Femur (tissue), 1 donor: ENCODE data around the gene KCNE4.
"Not testable (repeated sequence)": the region's sequence is repeated elsewhere in the genome, so short reads cannot be mapped to it uniquely, and the experiment has no call there.

Experiments
- DNase-seq: peaks from one replicate; pipeline ENCODE4 v3.0.0-alpha.2; 2017

KCNE4 gene

GRCh38 chr2:223058952-223059716 is 7.1 kb downstream of the KCNE4 start:
- no peak for DNase-seq

DNA sequence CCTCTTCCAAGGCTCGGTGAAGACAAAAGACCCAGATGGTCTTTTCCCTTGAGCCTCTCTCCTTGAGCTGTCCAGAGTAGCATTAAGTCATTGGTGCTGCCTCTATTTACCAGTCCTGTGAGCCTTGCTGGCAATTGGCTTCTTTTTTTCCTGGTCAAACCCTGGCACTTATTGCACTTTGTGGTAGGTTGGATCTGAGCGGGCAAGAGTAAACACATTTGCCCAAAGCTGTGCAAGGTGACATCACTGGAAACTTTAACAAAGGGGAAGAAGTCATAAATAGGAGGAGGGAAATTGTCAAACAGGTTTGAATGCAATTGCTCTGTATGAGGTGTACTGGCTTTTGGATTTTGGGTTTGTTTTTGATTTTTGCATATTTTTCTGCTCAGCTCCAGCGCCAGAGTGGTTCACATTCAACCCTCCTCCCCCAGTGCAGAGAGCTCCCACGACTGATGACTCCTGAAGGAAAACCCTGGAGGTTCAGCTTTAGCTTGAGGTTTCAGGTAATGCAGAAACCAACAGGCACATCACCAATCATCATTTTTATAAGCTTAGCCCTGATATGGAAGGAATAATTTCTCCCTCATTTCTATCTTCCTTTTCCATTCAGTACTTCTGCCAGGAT is 8.3 kb downstream of the KCNE4 start:
- DNase-seq = no peak

GRCh38 chr2:223062396-223062795 is 10.4 kb downstream of the KCNE4 start:
- no peak for DNase-seq

DNA sequence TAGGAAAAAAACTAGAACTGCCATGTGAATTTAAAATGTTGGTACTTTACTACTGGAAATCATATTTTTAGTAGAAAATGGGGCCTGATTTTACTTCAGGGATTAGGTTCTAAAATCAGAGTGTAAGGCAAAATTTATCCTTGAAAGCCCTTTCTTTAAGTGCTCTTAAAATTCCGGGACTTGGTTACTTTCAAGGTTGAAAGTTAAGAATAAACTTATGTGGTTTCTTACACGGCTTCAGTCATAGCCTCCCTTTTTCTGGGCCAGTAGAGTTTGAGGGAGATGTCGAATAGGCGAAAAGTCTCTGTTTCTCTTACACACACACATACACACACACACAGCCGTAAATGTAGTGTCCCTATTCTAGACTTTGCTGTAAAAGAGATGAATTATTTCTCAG is 13.1 kb downstream of the KCNE4 start:
- DNase-seq = no peak

- no peak for DNase-seq
Measured at GRCh38 chr2:223066721-223067120, 14.7 kb downstream of the KCNE4 start.

DNA sequence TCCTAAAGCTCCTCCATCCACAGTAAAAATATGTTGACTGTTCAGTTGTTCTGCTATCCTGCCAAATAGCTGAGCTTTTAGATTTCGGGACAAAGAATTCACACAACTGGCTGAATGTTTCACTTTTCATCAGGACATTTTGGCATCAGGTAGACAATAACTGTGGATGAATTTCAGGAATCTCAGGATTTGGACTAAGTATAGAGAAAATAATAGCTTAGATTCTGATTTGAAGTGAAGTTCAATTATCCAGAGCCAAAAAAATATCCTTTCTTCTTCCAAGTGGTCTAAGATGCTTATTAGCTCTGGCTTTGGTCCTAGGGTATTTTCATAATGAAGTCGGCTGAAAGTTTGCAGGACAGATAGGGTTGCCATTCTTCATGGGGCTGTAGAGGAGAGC is 16.1 kb downstream of the KCNE4 start:
- no peak for DNase-seq

DNA sequence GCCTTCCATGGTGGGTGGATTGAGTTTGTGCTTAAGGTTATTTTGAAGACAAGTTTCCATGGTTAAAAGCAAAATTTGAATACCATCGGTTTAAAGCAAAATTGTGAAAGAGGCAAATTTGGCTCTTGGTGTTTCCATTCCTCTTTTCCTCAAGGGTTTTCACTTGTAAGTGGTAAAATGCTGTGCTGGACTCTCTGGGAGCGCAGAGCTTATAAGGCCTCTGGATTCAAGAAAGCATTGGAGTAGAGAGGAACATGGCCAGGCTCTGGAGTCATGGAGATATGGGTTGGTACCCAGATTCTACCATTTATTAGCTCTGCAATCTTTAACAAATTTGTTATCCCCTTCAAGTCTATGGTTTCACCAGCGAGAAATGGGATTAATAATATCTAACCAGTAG is 17.5 kb downstream of the KCNE4 start:
- DNase-seq = no peak

- no peak for DNase-seq
Measured at GRCh38 chr2:223069988-223070387, 18.0 kb downstream of the KCNE4 start.

DNA sequence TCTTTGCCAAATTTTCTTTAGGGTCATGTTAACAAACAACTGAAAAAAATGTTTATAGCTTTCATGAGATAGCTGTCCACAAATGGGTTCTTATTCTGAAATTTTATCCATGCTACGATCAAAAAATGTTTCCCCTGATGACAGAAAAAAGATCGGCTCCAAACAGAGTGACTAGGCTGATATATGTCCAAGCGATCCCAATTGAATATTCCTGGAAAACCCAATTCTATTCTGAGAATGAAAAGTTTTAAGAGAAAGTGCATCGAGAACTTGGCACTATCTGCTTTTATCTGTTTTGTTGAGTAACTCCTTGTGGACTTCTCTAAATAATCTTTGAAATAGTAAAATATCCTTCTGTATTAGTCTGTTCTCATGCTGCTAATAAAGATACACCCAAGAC is 19.1 kb downstream of the KCNE4 start:
- DNase-seq = no peak

GRCh38 chr2:223072826-223073225 is 20.8 kb downstream of the KCNE4 start:
- no peak for DNase-seq

GRCh38 chr2:223075301-223076270 is 23.6 kb downstream of the KCNE4 start:
- DNase-seq = no peak

GRCh38 chr2:223076573-223076972 is 24.6 kb downstream of the KCNE4 start:
- DNase-seq = no peak

- DNase-seq = no peak
Measured at GRCh38 chr2:223078482-223078881, 26.5 kb downstream of the KCNE4 start.

- DNase-seq = no peak
Measured at GRCh38 chr2:223079378-223079777, 27.4 kb downstream of the KCNE4 start.

DNA sequence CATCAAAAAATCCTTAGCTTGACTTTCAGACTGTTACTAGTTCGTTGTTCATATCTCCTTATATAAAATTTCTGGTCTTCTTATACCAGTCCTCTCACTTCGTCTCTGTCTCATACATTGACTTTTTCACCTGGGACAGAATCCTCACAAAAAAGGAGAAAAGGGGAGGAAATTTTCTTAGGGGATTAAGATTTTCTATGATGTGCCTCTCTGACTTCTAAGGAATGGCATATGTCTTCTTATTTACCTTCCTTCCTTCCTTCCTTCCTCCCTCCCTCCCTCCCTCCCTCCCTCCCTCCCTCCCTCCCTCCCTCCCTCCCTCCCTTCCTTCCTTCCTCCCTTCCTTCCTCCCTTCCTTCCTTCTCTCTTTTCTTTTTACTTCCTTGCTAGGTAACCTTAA is 27.9 kb downstream of the KCNE4 start:
- DNase-seq = no peak

- not testable (repeated sequence) for DNase-seq
Measured at GRCh38 chr2:223080790-223081360, 28.9 kb downstream of the KCNE4 start.

GRCh38 chr2:223081789-223082188 is 29.8 kb downstream of the KCNE4 start:
- DNase-seq = no peak

GRCh38 chr2:223082706-223083105 is 30.7 kb downstream of the KCNE4 start:
- DNase-seq = no peak

GRCh38 chr2:223083402-223084070 is 31.5 kb downstream of the KCNE4 start:
- no peak for DNase-seq

- no peak for DNase-seq
Measured at GRCh38 chr2:223084873-223085272, 32.9 kb downstream of the KCNE4 start.

DNA sequence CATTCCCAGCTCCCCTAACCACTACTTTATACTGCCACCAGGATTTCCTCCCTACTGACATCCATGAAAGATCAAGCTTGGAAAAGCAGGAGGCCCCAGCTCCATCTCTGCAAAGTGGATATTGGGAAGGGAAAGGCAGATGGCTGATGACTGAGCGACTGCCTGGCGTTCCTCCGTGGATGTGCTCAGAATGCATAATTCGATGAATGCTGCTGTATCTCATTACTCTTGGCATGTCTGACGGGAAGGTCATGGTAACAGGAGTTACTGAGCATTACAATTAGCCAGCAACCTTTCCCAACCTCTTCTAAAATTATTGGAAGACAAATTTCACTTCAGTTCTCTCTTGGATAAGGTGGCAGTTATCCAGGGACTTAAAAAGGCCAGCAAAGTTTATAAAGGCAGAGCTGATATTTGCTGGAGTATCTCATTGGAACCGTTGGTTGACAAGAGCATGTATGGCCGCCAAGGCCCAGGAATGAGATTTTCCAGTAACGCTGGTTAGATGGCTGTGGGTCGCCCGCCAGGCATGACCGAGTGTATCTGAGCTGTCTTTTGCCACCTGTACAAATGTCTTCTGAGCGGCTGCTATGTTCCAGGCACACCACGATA is 34.5 kb downstream of the KCNE4 start:
- no peak for DNase-seq

DNA sequence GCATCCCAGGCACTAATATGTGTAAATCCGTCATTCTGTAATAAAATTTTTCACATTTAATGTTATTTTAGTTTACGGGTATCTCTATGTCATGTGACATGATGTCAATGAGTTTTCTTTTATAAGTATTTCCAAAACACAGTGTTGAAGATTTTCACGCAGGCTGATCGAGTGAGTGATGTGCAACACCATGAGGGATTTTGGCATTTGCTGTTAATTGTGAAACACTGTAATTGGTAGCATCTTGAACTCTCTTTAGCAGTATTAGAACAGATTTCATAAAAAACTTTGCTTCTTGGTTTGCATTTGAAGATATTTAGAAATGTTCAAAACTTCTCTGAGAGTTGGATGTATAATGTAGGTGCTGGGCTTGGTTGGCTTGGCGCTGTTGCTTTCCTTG is 35.5 kb downstream of the KCNE4 start:
- no peak for DNase-seq
